Measurements from ENCODE around the gene STXBP3.

STXBP3 gene

DNA sequence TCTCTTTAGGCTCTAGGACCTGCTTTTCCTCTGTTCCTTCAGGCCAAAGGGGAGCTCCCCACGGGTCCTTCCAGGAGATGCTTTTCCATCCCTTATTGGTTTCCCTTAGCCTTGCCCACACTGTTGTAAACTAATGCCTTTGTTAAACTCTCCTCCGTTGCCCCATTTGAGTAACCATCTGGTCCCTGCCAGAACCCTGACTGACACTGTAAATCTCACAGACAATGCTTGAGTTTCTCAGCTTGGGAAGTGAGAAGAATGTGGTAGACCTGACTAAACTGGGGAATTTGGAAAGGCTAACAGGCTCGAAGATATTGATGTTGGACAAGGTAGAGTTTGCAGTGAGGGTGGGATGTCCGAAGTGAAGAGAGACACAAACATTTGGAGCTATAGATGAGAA lies 99.0 kb downstream of the STXBP3 start:
- Mint-ChIP-seq H3K36me3 (ENCODE audit: low read depth) (no peaks in the 10 kb centered on the region), H3K4me3 (no peak overlapping the region), H3K27ac (no peak overlapping the region), H3K9me3 (no peaks in the 10 kb centered on the region), H3K27me3 (ENCODE audit: low read depth) (no peaks in the 10 kb centered on the region), H3K4me1 (peaks cover 6% of the 10 kb centered on the region)
- TF ChIP-seq, protein P1, sequence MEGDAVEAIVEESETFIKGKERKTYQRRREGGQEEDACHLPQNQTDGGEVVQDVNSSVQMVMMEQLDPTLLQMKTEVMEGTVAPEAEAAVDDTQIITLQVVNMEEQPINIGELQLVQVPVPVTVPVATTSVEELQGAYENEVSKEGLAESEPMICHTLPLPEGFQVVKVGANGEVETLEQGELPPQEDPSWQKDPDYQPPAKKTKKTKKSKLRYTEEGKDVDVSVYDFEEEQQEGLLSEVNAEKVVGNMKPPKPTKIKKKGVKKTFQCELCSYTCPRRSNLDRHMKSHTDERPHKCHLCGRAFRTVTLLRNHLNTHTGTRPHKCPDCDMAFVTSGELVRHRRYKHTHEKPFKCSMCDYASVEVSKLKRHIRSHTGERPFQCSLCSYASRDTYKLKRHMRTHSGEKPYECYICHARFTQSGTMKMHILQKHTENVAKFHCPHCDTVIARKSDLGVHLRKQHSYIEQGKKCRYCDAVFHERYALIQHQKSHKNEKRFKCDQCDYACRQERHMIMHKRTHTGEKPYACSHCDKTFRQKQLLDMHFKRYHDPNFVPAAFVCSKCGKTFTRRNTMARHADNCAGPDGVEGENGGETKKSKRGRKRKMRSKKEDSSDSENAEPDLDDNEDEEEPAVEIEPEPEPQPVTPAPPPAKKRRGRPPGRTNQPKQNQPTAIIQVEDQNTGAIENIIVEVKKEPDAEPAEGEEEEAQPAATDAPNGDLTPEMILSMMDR (IDR thresholded peaks at IDR 0.05; ENCODE audit: unreplicated experiment in 3 of 3) = no peak

DNA sequence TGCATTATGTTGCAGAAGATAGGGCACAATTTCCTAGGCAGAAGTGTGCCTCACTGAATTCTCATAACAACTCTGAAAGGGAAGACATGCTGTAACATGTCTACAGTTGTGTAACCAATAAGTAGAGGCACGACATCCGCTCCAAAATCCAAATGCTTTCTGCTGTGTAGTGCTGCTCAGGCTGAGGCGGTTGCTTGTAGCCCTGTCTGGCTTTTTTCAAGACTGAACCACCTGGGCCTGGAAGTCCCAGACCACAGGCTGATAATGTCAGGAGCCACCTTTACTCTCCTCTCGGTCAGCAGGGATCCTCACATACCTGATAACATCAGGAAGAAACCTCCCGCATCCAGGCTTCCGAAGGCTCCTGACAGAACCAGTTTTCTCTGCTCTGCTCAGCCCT lies 99.5 kb downstream of the STXBP3 start:
- Mint-ChIP-seq H3K4me3 (no peak overlapping the region), H3K27ac (no peak overlapping the region), H3K4me1 (peaks cover 8% of the 10 kb centered on the region), H3K27me3 (ENCODE audit: low read depth) (no peaks in the 10 kb centered on the region), H3K36me3 (ENCODE audit: low read depth) (no peaks in the 10 kb centered on the region), H3K9me3 (no peaks in the 10 kb centered on the region)
- TF ChIP-seq, protein P1 (IDR thresholded peaks at IDR 0.05; ENCODE audit: unreplicated experiment in 3 of 3) = no peak

DNA sequence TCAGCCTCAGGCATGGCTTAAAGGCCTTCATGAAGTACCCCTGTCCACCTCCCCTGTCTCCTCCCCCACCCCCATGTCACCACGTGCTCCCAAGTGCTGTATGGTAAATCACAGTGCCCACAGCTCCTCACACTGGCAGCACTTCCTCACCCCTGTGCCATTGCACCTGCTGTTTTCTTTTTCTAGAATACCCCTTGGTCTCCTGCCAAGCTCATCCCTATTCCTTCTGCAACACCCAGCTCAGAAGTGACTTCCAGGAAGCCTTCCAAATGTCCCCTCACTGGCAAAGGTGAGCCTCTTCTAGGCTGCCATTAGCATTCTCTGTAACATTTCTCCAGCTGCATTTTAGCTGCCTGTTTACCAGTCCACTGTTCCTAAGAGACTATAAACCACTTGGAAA lies 101.0 kb downstream of the STXBP3 start:
- H3K36me3 Mint-ChIP-seq (ENCODE audit: low read depth) = no peaks in the 10 kb centered on the region
- no peaks in the 10 kb centered on the region for H3K27me3 Mint-ChIP-seq (ENCODE audit: low read depth)
- H3K9me3 Mint-ChIP-seq = no peaks in the 10 kb centered on the region
- TF ChIP-seq, protein P1 (IDR thresholded peaks at IDR 0.05; ENCODE audit: unreplicated experiment in 3 of 3) = no peak
- no peak overlapping the region for H3K27ac Mint-ChIP-seq
- peaks cover 21% of the 10 kb centered on the region for H3K4me1 Mint-ChIP-seq
- no peak overlapping the region for H3K4me3 Mint-ChIP-seq

DNA sequence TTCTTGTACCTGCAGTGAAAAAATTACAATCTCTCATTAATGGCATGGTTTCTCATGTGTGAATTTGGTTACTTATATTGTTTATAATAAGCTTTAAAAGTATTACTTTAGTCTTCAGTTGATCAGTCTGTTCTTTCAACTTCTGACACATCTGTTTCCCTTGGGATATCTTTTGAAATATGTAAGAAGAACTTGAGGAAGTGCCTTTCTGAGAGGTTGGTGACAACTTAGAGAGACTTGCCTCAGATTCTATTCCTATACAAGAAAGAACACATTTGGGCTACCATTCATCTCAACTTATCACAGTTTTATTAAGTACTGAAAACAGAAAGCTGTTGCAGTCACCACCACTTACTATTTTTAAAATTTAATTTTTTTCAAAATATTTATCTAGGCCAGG lies 102.3 kb downstream of the STXBP3 start:
- H3K9me3 Mint-ChIP-seq = no peaks in the 10 kb centered on the region
- H3K4me1 Mint-ChIP-seq = peaks cover 20% of the 10 kb centered on the region
- H3K36me3 Mint-ChIP-seq (ENCODE audit: low read depth) = no peaks in the 10 kb centered on the region
- H3K27ac Mint-ChIP-seq = no peak overlapping the region
- no peaks in the 10 kb centered on the region for H3K27me3 Mint-ChIP-seq (ENCODE audit: low read depth)
- TF ChIP-seq, protein P1 (IDR thresholded peaks at IDR 0.05; ENCODE audit: unreplicated experiment in 3 of 3) = no peak
- no peak overlapping the region for H3K4me3 Mint-ChIP-seq

DNA sequence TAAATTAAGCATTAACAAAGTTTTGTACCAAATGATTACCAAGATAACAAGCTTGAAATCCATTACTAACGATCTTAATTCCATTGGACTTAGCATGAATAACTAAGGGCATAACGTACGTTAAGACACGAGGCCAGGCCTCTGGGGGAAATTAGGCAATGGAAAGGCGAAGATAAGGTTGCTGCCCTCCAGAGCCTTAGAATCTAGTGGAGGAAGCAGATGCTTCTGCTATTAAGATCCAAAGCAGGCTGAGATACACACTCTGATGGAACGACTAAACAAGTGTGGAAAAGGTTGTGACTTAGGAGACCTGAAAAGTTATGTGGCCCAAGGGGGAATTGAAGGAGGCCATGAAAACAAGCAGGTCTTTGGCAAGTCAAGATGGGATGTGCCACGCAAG lies 104.5 kb downstream of the STXBP3 start:
- no peaks in the 10 kb centered on the region for H3K36me3 Mint-ChIP-seq (ENCODE audit: low read depth)
- no peak overlapping the region for H3K27ac Mint-ChIP-seq
- H3K9me3 Mint-ChIP-seq = no peaks in the 10 kb centered on the region
- no peaks in the 10 kb centered on the region for H3K27me3 Mint-ChIP-seq (ENCODE audit: low read depth)
- peaks cover 29% of the 10 kb centered on the region for H3K4me1 Mint-ChIP-seq
- H3K4me3 Mint-ChIP-seq = no peak overlapping the region
- TF ChIP-seq, protein P1 (IDR thresholded peaks at IDR 0.05; ENCODE audit: unreplicated experiment in 3 of 3) = no peak

DNA sequence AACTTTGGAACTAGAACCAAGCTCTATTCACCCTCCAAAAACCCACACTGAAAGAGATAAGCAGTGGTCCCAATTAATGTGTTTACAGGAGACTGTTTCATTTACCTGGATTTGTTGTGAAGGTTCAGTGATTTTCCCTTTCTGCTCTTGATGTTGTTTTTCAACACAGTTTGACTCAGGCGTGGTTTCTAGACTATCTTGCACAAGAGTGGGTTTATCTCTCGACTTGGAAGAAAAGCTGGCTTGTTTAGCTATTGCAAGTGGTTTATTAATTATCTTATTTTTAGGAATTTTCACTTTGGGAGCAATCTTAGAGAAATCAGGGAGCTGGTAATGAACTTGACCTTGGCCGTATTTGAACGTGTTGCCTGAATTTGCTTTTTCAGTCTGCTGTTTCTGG lies 105.1 kb downstream of the STXBP3 start:
- H3K9me3 Mint-ChIP-seq = no peaks in the 10 kb centered on the region
- no peaks in the 10 kb centered on the region for H3K36me3 Mint-ChIP-seq (ENCODE audit: low read depth)
- TF ChIP-seq, protein P1 (IDR thresholded peaks at IDR 0.05; ENCODE audit: unreplicated experiment in 3 of 3) = no peak

More for the DNA sequence above, 105.1 kb downstream of the STXBP3 start:
- Mint-ChIP-seq H3K4me3 (no peak overlapping the region), H3K27ac (no peak overlapping the region), H3K4me1 (peaks cover 29% of the 10 kb centered on the region), H3K27me3 (ENCODE audit: low read depth) (no peaks in the 10 kb centered on the region)

Measured in nephron (organoid).